K562 (cell line): ENCODE measurements around the gene ZBTB26. TPM values are rescaled to one million over a fixed set of nuclear protein-coding genes. Genes with fewer than 3 reads are reported as not detected.
A peak's percentile ranks its signal among the peaks of the same experiment; 100 is the strongest.

Source experiments
- CHD2 ChIP-seq: IDR thresholded peaks from 2 replicates; pipeline ENCODE4 v1.6.1; 2011; ENCODE audit warnings: low read depth, low read length
- EP300 ChIP-seq: IDR thresholded peaks from 2 replicates; pipeline ENCODE4 v1.6.1; 2012; ENCODE audit warnings: low read length, improper control_type of control experiment
- FOXA1 ChIP-seq: fragments of 450-650 bp; IDR thresholded peaks from 2 replicates; pipeline ENCODE4 v1.6.1; 2016; ENCODE audit warnings: mild to moderate bottlenecking, borderline replicate concordance
- FOXJ3 ChIP-seq: sonication (generic); formaldehyde crosslinking; IDR thresholded peaks from 2 replicates; pipeline ENCODE4 v1.4.0; 2020; ENCODE audit warnings: mild to moderate bottlenecking, missing genetic modification reagents
- JUN ChIP-seq, 2 experiments: sonication (generic) in 1 of 2; formaldehyde crosslinking in 1 of 2; IDR thresholded peaks; 2 replicates each; pipeline versions ENCODE4 v1.6.1 to v1.8.0; 2012 to 2022; ENCODE audit warnings: borderline replicate concordance in 2 of 2, mild to moderate bottlenecking in 2 of 2, improper control_type of control experiment in 1 of 2, low read depth in 1 of 2, low read length in 1 of 2, missing genetic modification reagents in 1 of 2
- KDM5B ChIP-seq: fragments of 200-600 bp; sonication (generic); IDR thresholded peaks from 2 replicates; pipeline ENCODE4 v1.6.1; 2012; ENCODE audit warnings: low read depth, mild to moderate bottlenecking, moderate library complexity, low read length, control low read depth, inconsistent platforms; ENCODE audit not compliant: insufficient replicate concordance
- RBM25 ChIP-seq: fragments of 200-400 bp; formaldehyde crosslinking; IDR thresholded peaks from 2 replicates; pipeline ENCODE4 v1.6.1; 2018; ENCODE audit warnings: low read length, low read depth, moderate library complexity; ENCODE audit not compliant: severe bottlenecking
- SETDB1 ChIP-seq: IDR thresholded peaks from one replicate; pipeline ENCODE4 v1.6.1; 2012; ENCODE audit warnings: low read length, control low read depth, inconsistent platforms
- SFPQ ChIP-seq: fragments of 200-400 bp; formaldehyde crosslinking; IDR thresholded peaks from 2 replicates; pipeline ENCODE4 v1.6.1; 2017; ENCODE audit warnings: mild to moderate bottlenecking, low read depth, low read length, moderate library complexity
- TRIM25 ChIP-seq: fragments of 450-650 bp; IDR thresholded peaks from 2 replicates; pipeline ENCODE4 v1.7.0; 2016; ENCODE audit warnings: borderline replicate concordance
- ZBTB33 ChIP-seq: sonication (generic); formaldehyde crosslinking; IDR thresholded peaks from 2 replicates; pipeline ENCODE4 v1.8.1; 2023; ENCODE audit warnings: mild to moderate bottlenecking, missing genetic modification reagents
- ZFP91 ChIP-seq: sonication (generic); formaldehyde crosslinking; IDR thresholded peaks from 2 replicates; pipeline ENCODE4 v1.8.0; 2022; ENCODE audit warnings: mild to moderate bottlenecking, missing genetic modification reagents
- ZNF41 ChIP-seq: fragments of 250-450 bp; sonication (Bioruptor Pico); conservative IDR thresholded peaks from 2 replicates; pipeline ENCODE4 v1.4.0; 2020; ENCODE audit warnings: mild to moderate bottlenecking
- ZNF518B ChIP-seq: fragments of 250-450 bp; sonication (Bioruptor Pico); IDR thresholded peaks from 2 replicates; pipeline ENCODE4 v1.5.0; 2021; ENCODE audit warnings: mild to moderate bottlenecking, moderate library complexity
- polyA plus RNA-seq, 8 experiments: library from polyadenylated mRNA; depleted of rRNA in 4 of 8; stranded (reverse) in 5 of 8; unstranded in 3 of 8; fragments of >200 nt; fragmentation: Nextera tagmentation in 2 of 8; fragmentation: Illumina TruSeq in 1 of 8; extraction: Ambion mirVana in 2 of 8; extraction: Trizol in 1 of 8; gene quantifications; 2 replicates each; pipeline versions ENCODE4 v1.2.1 to v1.2.3, GENCODE V29; 2011 to 2014; ENCODE audit warnings: inconsistent platforms in 1 of 8, missing spikeins in 1 of 8
- total RNA-seq, 7 experiments: library from RNA; depleted of rRNA in 6 of 7; stranded (reverse); fragments of >200 nt in 6 of 7; fragmentation: Illumina TruSeq in 2 of 7; extraction: Trizol in 2 of 7; gene quantifications; 2 replicates each; pipeline versions ENCODE4 v1.2.1 to v1.2.3, GENCODE V29; 2011 to 2021; ENCODE audit warnings: low replicate concordance in 1 of 7

ZBTB26 gene
- total and polyA plus RNA-seq, 9 of the 15 experiments (the other 6 are each of a cell fraction or from before 2014, with no cell fraction given), result 2.4 to 20.7 (median 5.0) TPM

- no peak for TF ChIP-seq SETDB1
- TF ChIP-seq FOXA1, result no peak
- no peak for TF ChIP-seq ZFP91 (CRISPR knock-in tag)
- 0 out of 2 replicates have a peak, but pooled peaks have one; percentile 8 for TF ChIP-seq EP300
- no peak for TF ChIP-seq TRIM25
- TF ChIP-seq SFPQ, result no peak
- no peak for TF ChIP-seq JUN (IDR thresholded peaks at IDR 0.05; ENCODE audit: borderline replicate concordance, low read depth, low read length)
- TF ChIP-seq JUN (CRISPR knock-in tag; IDR thresholded peaks at IDR 0.05; ENCODE audit: borderline replicate concordance), result no peak
- peak; percentile 56 for TF ChIP-seq KDM5B
- TF ChIP-seq ZNF41 (CRISPR knock-in tag), result no peak
- TF ChIP-seq CHD2, result peak; percentile 58
- peak; percentile 55; the same call in 1 of the 2 replicates for TF ChIP-seq ZBTB33 (CRISPR knock-in tag)
- TF ChIP-seq ZNF518B, result no peak
- TF ChIP-seq RBM25, result no peak
- no peak for TF ChIP-seq FOXJ3 (CRISPR knock-in tag)
Observed at GRCh38 chr9:122931226-122932121, at the start of gene ZBTB26 (continued).
